Progenitor cell of endocrine pancreas (in vitro differentiated cells): ENCODE results near the gene NAA10. TPM values are rescaled to one million over a fixed set of nuclear protein-coding genes. Genes with fewer than 3 reads are reported as not detected.

Experiments
- DNase-seq: peaks from one replicate; pipeline ENCODE4 v3.0.0; 2021; ENCODE audit warnings: low spot score; ENCODE audit not compliant: unreplicated experiment
- H3K27ac Mint-ChIP-seq: 2 replicates; pipeline ENCODE4 v1.8.0; 2021; ENCODE audit warnings: mild to moderate bottlenecking, moderate library complexity, mixed read lengths
- H3K27me3 Mint-ChIP-seq: 2 replicates; pipeline ENCODE4 v1.8.0; 2021; ENCODE audit warnings: mixed read lengths
- H3K36me3 Mint-ChIP-seq: 2 replicates; pipeline ENCODE4 v1.8.0; 2022; ENCODE audit warnings: mixed read lengths; ENCODE audit not compliant: insufficient read depth
- H3K4me1 Mint-ChIP-seq: 2 replicates; pipeline ENCODE4 v1.8.0; 2021; ENCODE audit warnings: low read depth, mixed read lengths
- H3K4me3 Mint-ChIP-seq: 2 replicates; pipeline ENCODE4 v1.8.0; 2021; ENCODE audit warnings: low read depth, mild to moderate bottlenecking, moderate library complexity, mixed read lengths
- H3K9me3 Mint-ChIP-seq: 2 replicates; pipeline ENCODE4 v1.8.0; 2021; ENCODE audit warnings: low read depth, mixed read lengths
- CTCF ChIP-seq: fragments of 200-600 bp; sonication (generic); IDR thresholded peaks from one replicate; pipeline ENCODE4 v1.5.0; 2021; ENCODE audit warnings: antibody characterized with exemption, mild to moderate bottlenecking; ENCODE audit not compliant: unreplicated experiment
- total RNA-seq: library from RNA; stranded (reverse); gene quantifications from 2 replicates; pipeline ENCODE4 v1.2.1, GENCODE V29; 2021

The NAA10 gene
- total RNA-seq, 1 donor from 2014 or later: 85.3 TPM

DNA sequence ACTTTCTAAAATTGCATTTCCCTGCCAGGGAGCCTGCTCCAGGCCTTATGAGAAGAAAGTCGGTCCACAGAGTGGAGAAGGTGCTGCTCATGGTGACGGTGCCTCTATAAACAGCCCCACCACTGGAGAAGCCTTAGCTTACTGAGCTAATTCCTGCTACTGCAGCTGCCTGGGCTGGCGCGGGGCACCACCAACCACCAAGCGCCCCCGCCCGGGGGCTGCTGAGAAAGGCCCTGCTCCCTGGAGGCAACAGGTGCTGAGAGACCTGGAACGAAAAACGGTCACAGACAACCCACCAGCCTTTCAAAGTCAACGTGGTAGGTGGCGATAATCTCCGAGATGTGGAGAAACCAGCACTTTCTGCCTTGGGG is 33.9 kb upstream of the NAA10 start:
- H3K27ac Mint-ChIP-seq: peak overlapping the region; percentile 87
- peak; percentile 20 for TF ChIP-seq CTCF
- peak overlapping the region; percentile 100 for H3K4me3 Mint-ChIP-seq
- H3K9me3 Mint-ChIP-seq: no peaks in the 10 kb centered on the region
- H3K4me1 Mint-ChIP-seq: peaks cover 30% of the 10 kb centered on the region
- no peak for DNase-seq
- no peaks in the 10 kb centered on the region for H3K27me3 Mint-ChIP-seq
- no peaks in the 10 kb centered on the region for H3K36me3 Mint-ChIP-seq

GRCh38 chrX:153968255-153968654 is 33.4 kb upstream of the NAA10 start:
- no peak for TF ChIP-seq CTCF

DNA sequence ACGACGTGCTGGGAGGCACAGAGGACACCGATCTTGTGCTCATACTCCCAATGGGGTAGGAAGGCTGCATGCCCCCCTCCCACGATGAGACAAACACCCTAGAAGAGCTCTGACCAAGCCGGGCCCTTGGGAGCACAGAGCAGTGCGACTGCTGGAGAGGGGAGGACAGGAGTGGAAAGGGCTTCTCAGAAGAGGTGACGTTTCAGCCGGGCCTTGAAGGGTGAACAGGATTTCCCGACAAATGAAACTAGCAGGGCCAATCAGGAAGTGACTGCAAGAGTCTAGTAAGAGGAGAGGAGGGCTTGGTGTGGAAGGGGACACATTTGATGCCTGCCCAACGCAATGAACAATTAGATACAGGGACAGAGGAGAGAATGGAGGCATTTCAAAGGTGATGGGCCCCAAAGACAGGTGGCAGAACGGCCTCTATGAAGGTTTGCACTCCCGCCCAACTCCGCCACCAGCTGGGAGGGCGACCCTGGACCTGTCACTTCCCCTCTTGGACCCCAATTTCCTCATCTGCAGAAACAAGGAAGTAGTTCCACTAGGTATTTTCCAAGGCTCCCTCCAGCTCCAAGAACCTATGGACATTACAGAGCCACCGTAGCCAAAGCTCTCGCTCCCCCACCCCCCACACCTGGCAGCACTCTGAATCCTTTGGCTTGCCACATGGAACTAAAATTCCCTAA is 32.8 kb upstream of the NAA10 start:
- Mint-ChIP-seq H3K9me3 (no peaks in the 10 kb centered on the region), H3K27me3 (no peaks in the 10 kb centered on the region), H3K36me3 (peaks cover 2% of the 10 kb centered on the region), H3K4me1 (peaks cover 22% of the 10 kb centered on the region), H3K4me3 (peak overlapping the region; percentile 100), H3K27ac (no peak overlapping the region)
- no peak for DNase-seq
- no peak for TF ChIP-seq CTCF

More at GRCh38 chrX:153968255-153968654, 33.4 kb upstream of the NAA10 start:
- Mint-ChIP-seq H3K4me1 (peaks cover 26% of the 10 kb centered on the region), H3K9me3 (no peaks in the 10 kb centered on the region), H3K27ac (peak overlapping the region; percentile 80), H3K4me3 (peak overlapping the region; percentile 100), H3K36me3 (no peaks in the 10 kb centered on the region), H3K27me3 (no peaks in the 10 kb centered on the region)
- DNase-seq: no peak

- Mint-ChIP-seq H3K27ac (no peak overlapping the region), H3K4me1 (peaks cover 22% of the 10 kb centered on the region), H3K9me3 (no peaks in the 10 kb centered on the region), H3K4me3 (no peak overlapping the region), H3K36me3 (peaks cover 2% of the 10 kb centered on the region), H3K27me3 (no peaks in the 10 kb centered on the region)
- TF ChIP-seq CTCF: no peak
- no peak for DNase-seq
These were observed 32.2 kb upstream of the NAA10 start for GRCh38 chrX:153966841-153967535.

GRCh38 chrX:153966283-153966688 is 31.4 kb upstream of the NAA10 start:
- H3K36me3 Mint-ChIP-seq: peaks cover 2% of the 10 kb centered on the region

More at GRCh38 chrX:153966283-153966688, 31.4 kb upstream of the NAA10 start:
- no peak for TF ChIP-seq CTCF
- H3K4me1 Mint-ChIP-seq: peaks cover 22% of the 10 kb centered on the region
- H3K9me3 Mint-ChIP-seq: no peaks in the 10 kb centered on the region
- H3K27ac Mint-ChIP-seq: no peak overlapping the region
- no peaks in the 10 kb centered on the region for H3K27me3 Mint-ChIP-seq
- DNase-seq: no peak
- H3K4me3 Mint-ChIP-seq: no peak overlapping the region
